ENCODE data around the gene COX10.

DNA sequence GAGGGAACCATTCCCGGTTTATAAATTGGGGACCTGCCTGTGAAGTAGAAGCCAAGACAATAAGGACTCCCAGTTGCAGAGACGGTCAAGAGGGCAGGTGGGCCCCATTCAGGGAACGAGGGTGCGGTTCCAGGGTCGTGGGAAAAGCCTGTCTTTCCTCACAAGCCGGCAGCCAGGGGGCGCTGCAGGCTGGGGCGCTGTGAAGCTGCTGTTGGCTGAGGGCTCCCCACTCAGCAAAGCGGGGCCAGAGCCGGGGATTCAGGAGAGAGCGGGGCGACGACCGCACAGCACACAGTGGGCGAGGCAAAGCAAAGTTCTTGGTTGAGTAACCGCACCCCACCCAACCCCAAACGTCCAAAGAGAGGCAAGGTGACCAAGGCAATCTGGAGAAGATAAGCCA lies 142.5 kb downstream of the COX10 start:
- TF ChIP-seq TAF1 (IDR thresholded peaks at IDR 0.05; ENCODE audit: borderline replicate concordance, insufficient read depth, low read length): no peak
- TF ChIP-seq POLR2AphosphoS5 (IDR thresholded peaks at IDR 0.05; ENCODE audit: low read depth, low read length): no peak
- TF ChIP-seq, protein P1, sequence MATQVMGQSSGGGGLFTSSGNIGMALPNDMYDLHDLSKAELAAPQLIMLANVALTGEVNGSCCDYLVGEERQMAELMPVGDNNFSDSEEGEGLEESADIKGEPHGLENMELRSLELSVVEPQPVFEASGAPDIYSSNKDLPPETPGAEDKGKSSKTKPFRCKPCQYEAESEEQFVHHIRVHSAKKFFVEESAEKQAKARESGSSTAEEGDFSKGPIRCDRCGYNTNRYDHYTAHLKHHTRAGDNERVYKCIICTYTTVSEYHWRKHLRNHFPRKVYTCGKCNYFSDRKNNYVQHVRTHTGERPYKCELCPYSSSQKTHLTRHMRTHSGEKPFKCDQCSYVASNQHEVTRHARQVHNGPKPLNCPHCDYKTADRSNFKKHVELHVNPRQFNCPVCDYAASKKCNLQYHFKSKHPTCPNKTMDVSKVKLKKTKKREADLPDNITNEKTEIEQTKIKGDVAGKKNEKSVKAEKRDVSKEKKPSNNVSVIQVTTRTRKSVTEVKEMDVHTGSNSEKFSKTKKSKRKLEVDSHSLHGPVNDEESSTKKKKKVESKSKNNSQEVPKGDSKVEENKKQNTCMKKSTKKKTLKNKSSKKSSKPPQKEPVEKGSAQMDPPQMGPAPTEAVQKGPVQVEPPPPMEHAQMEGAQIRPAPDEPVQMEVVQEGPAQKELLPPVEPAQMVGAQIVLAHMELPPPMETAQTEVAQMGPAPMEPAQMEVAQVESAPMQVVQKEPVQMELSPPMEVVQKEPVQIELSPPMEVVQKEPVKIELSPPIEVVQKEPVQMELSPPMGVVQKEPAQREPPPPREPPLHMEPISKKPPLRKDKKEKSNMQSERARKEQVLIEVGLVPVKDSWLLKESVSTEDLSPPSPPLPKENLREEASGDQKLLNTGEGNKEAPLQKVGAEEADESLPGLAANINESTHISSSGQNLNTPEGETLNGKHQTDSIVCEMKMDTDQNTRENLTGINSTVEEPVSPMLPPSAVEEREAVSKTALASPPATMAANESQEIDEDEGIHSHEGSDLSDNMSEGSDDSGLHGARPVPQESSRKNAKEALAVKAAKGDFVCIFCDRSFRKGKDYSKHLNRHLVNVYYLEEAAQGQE (IDR thresholded peaks at IDR 0.05; ENCODE audit: insufficient read depth in 1 of 2, low read depth in 2 of 2, low read length in 2 of 2): no peak
